ENCODE results near the gene HDAC10. TPM values are rescaled to one million over a fixed set of nuclear protein-coding genes. Genes with fewer than 3 reads are reported as not detected.

The HDAC10 gene
- total RNA-seq, 4 donors from 2014 or later, result 41.2 to 105 (median 55.4) TPM

DNA sequence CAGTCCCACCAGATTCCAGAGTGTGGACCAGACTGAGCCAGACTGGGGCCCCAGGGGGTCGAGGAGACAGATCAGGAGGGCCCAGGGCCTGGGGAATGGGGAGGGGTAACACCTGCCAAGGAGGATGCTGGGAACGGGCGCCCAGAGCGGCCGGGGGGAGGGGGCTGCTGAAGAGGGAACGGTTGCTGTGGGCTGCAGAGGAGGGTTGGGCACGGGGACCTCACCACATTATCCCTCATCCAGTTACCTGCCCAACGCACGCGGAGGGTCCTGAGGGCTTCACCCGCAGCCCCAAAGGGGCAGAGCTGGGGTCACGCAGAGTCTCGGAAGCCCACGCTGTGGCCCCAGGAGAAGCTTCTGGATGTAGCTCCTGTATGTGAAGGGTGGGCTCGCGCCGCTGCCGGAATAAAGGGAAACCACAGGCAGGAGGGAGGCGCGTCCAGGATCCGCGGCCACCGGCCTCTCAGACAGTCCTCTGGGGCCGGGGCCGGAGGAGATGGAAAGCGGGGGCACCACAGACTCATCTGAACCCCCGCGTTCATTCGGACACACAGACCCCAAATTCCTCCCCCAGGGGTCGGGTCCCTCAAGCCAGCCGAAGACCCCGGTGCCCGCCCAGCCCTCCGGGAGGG is 51.1 kb downstream of the HDAC10 start:
- peaks cover 0 to 34% (median 19%) of the 10 kb centered on the region in 4 donors for H3K4me1 ChIP-seq
- H3K27ac ChIP-seq, result peak overlapping the region; percentile 69 to 92 (median 84)
- no peak for DNase-seq (ENCODE audit: low spot score in 2 of 2)
- TF ChIP-seq, protein P1, sequence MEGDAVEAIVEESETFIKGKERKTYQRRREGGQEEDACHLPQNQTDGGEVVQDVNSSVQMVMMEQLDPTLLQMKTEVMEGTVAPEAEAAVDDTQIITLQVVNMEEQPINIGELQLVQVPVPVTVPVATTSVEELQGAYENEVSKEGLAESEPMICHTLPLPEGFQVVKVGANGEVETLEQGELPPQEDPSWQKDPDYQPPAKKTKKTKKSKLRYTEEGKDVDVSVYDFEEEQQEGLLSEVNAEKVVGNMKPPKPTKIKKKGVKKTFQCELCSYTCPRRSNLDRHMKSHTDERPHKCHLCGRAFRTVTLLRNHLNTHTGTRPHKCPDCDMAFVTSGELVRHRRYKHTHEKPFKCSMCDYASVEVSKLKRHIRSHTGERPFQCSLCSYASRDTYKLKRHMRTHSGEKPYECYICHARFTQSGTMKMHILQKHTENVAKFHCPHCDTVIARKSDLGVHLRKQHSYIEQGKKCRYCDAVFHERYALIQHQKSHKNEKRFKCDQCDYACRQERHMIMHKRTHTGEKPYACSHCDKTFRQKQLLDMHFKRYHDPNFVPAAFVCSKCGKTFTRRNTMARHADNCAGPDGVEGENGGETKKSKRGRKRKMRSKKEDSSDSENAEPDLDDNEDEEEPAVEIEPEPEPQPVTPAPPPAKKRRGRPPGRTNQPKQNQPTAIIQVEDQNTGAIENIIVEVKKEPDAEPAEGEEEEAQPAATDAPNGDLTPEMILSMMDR (IDR thresholded peaks at IDR 0.05), result no peak
- TF ChIP-seq POLR2A (IDR thresholded peaks at IDR 0.05), result no peak
- TF ChIP-seq EP300 (IDR thresholded peaks at IDR 0.05), result no peak
- H3K9me3 ChIP-seq, result no peaks in the 10 kb centered on the region
- 9 to 19% methylated on average over 14 to 29 of the region's 34 CpGs for WGBS, 2 donors
- H3K36me3 ChIP-seq, result peaks cover 0 to 51% (median 0%) of the 10 kb centered on the region in 3 donors
- H3K4me3 ChIP-seq, result peak overlapping the region; percentile 57 to 80 (median 70)
- no peaks in the 10 kb centered on the region for H3K27me3 ChIP-seq

DNA sequence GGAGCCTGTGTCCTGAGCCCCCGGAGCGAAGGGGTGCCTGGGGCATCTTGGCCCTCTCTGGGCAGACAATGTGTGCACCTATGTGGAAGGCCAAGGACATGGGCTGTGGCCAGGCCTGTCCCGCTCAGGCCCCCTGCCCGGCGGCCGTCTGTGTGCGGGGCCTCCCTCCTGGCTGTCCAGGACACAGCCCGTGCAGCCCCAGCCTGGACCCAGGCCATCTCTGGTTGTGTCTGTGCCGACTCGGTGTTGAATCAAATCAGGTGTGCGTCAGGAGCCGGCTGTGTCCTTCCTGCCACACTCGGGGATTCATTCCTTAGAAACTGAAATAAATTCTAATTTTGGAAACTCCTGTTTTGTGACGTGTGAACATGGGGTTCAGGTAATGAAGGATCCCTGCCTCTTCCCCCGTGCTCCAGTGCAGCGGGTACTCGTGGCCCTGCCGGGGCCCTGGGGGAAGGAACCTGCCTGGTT is 51.8 kb downstream of the HDAC10 start:
- H3K27me3 ChIP-seq, result no peaks in the 10 kb centered on the region
- H3K4me3 ChIP-seq, result no peak overlapping the region
- DNase-seq (ENCODE audit: low spot score in 2 of 2), result no peak

DNA sequence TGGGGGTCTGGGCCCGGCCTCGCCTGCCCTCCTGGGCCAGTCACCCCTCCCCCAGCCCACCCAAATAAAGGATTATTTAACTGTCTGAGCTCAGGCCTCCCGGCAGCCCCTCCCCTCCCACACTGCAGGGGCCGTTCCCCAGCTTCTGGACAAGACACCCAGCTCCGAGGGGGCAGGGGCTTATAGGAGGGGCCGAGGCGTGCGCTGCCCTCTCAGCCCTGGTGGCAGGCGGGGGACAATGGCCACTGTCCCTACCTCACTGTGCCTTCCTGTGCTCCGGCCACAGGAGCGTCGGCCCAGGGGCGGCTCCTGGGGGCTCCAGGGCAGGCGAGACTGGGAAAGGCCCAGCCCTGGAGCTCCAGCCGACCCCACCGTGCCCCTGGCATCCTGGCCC is 52.4 kb downstream of the HDAC10 start:
- Histone ChIP-seq H3K36me3 (peaks cover 0 to 62% (median 7%) of the 10 kb centered on the region in 3 donors), H3K4me3 (no peak overlapping the region), H3K27ac (no peak overlapping the region), H3K27me3 (no peaks in the 10 kb centered on the region), H3K4me1 (peaks cover 0 to 26% (median 19%) of the 10 kb centered on the region in 4 donors), H3K9me3 (no peaks in the 10 kb centered on the region)
- no peak for DNase-seq (ENCODE audit: low spot score in 2 of 2)
- 77 to 88% methylated on average over 11 to 14 of the region's 16 CpGs for WGBS, 2 donors
- TF ChIP-seq POLR2A (IDR thresholded peaks at IDR 0.05) (no peak), EP300 (IDR thresholded peaks at IDR 0.05) (no peak)
- TF ChIP-seq, protein P1 (IDR thresholded peaks at IDR 0.05), result no peak

More for the DNA sequence above, 51.8 kb downstream of the HDAC10 start:
- 70 to 86% methylated on average over 18 of the region's 18 CpGs for WGBS, 2 donors
- no peaks in the 10 kb centered on the region for H3K9me3 ChIP-seq
- H3K4me1 ChIP-seq, result peaks cover 0 to 27% (median 19%) of the 10 kb centered on the region in 4 donors
- H3K27ac ChIP-seq, result peak overlapping the region in 2 of 4 donors; percentile 78 to 90
- peaks cover 0 to 58% (median 4%) of the 10 kb centered on the region in 3 donors for H3K36me3 ChIP-seq
- TF ChIP-seq EP300 (IDR thresholded peaks at IDR 0.05) (no peak), POLR2A (IDR thresholded peaks at IDR 0.05) (no peak)
- TF ChIP-seq, protein P1 (IDR thresholded peaks at IDR 0.05), result no peak

DNA sequence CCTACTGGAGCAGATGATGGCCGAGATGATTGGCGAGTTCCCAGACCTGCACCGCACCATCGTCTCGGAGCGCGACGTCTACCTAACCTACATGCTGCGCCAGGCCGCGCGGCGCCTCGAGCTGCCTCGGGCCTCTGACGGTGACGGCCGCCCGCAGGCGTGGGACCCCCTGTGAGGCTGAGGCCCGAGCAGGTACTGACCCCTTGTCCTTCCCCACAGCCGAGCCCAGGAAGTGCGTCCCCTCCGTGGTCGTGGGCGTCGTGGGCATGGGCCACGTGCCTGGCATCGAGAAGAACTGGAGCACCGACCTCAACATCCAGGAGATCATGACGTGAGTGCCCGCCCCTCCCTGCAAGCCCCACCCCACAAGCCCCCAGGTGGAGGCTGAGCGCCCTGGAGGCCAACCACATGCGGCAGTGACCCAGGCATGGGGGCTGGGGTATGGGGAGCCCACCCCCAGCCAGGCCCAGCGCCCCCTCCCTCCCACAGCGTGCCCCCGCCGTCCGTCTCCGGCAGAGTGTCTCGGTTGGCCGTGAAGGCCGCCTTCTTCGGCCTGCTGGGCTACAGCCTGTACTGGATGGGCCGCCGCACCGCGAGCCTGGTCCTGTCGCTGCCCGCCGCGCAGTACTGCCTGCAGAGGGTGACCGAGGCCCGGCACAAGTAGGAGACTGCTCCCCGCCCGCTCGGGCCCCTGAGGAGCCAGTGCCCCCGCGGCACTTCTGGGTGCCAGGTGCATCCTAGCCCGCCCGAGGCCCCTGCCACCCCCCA is 53.0 kb downstream of the HDAC10 start:
- H3K9me3 ChIP-seq, result no peaks in the 10 kb centered on the region
- H3K4me3 ChIP-seq, result no peak overlapping the region
- no peak for DNase-seq (ENCODE audit: low spot score in 2 of 2)
- H3K27me3 ChIP-seq, result no peaks in the 10 kb centered on the region
- no peak for TF ChIP-seq EP300 (IDR thresholded peaks at IDR 0.05)
- TF ChIP-seq POLR2A (IDR thresholded peaks at IDR 0.05), result no peak
- TF ChIP-seq, protein P1 (IDR thresholded peaks at IDR 0.05), result no peak
- H3K27ac ChIP-seq, result no peak overlapping the region
- peaks cover 0 to 62% (median 7%) of the 10 kb centered on the region in 3 donors for H3K36me3 ChIP-seq
- 88 to 93% methylated on average over 12 to 56 of the region's 61 CpGs for WGBS, 2 donors
- H3K4me1 ChIP-seq, result peaks cover 0 to 26% (median 22%) of the 10 kb centered on the region in 4 donors

Data from tibial nerve (tissue), 4 donors.